Mucosa of descending colon (tissue), 3 donors: ENCODE measurements around the gene ANKRD24. TPM values are rescaled to one million over a fixed set of nuclear protein-coding genes. Genes with fewer than 3 reads are reported as not detected.
"Not testable (repeated sequence)": the region's sequence is repeated elsewhere in the genome, so short reads cannot be mapped to it uniquely, and the experiment has no call there.

ENCODE experiments used
- ATAC-seq: fragments of 200-7000 bp; cut with Tn5 transposase; one replicate; pipeline ENCODE4 v1.9.1; 2020; ENCODE audit warnings: mild to moderate bottlenecking, moderate library complexity
- DNase-seq, 3 donors: peaks; one replicate each; pipeline ENCODE4 v3.0.0-alpha.2; 2020
- H3K36me3 ChIP-seq: fragments of 200-600 bp; one replicate; pipeline ENCODE4 v1.8.0; 2021; ENCODE audit warnings: low read depth, mild to moderate bottlenecking
- H3K4me1 ChIP-seq: fragments of 200-600 bp; one replicate; pipeline ENCODE4 v1.8.0; 2021; ENCODE audit warnings: low read depth, mild to moderate bottlenecking
- H3K4me3 ChIP-seq: fragments of 200-600 bp; one replicate; pipeline ENCODE4 v1.8.0; 2021; ENCODE audit warnings: mild to moderate bottlenecking
- H3K9me3 ChIP-seq: fragments of 200-600 bp; one replicate; pipeline ENCODE4 v1.8.0; 2021; ENCODE audit warnings: mild to moderate bottlenecking
- intact Hi-C, 2 donors: fragments of 100-400 bp; cut with DNase I in 1 of 2; cut with micrococcal nuclease in 1 of 2; formaldehyde crosslinking; loops; one replicate each; pipeline versions ENCODE4 v1.11.0 to v1.11.1; 2022; cut with DNase I, micrococcal nuclease
- total RNA-seq, 3 donors: library from RNA; stranded (reverse); fragmentation: NEBNext Ultra II Directional in 2 of 3; extraction: Animal tissue kit (Norgen Biotek cat#: 25700) in 2 of 3; gene quantifications; one replicate each; pipeline versions ENCODE4 v1.2.1 to v1.2.4, GENCODE V29; 2021 to 2023
- TF ChIP-seq, protein P1 (sequence below): fragments of 200-600 bp; IDR thresholded peaks from one replicate; pipeline ENCODE4 v1.8.0; 2022; ENCODE audit warnings: antibody characterized with exemption, mild to moderate bottlenecking
- donor health status: DM: no; HTN: no; CAD: no; lungs with moderate emphysema.
- donor health status: DM: no; HTN: no; CAD: no.
- donor health status: DM: no; HTN: yes; CAD: no.

ANKRD24 gene
- total RNA-seq, 3 donors from 2014 or later, result 0.95 to 2.7 (median 1.3) TPM

GRCh38 chr19:4152241-4152998, 30.1 kb upstream of the ANKRD24 start:
- TF ChIP-seq, protein P1, sequence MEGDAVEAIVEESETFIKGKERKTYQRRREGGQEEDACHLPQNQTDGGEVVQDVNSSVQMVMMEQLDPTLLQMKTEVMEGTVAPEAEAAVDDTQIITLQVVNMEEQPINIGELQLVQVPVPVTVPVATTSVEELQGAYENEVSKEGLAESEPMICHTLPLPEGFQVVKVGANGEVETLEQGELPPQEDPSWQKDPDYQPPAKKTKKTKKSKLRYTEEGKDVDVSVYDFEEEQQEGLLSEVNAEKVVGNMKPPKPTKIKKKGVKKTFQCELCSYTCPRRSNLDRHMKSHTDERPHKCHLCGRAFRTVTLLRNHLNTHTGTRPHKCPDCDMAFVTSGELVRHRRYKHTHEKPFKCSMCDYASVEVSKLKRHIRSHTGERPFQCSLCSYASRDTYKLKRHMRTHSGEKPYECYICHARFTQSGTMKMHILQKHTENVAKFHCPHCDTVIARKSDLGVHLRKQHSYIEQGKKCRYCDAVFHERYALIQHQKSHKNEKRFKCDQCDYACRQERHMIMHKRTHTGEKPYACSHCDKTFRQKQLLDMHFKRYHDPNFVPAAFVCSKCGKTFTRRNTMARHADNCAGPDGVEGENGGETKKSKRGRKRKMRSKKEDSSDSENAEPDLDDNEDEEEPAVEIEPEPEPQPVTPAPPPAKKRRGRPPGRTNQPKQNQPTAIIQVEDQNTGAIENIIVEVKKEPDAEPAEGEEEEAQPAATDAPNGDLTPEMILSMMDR, result no peak
- peak in 1 of 3 donors; percentile 30 for DNase-seq
- intact Hi-C loops, result no loop called here
- ATAC-seq, result no peak
- no peak overlapping the region for H3K4me3 ChIP-seq
- H3K9me3 ChIP-seq, result no peaks in the 10 kb centered on the region
- peaks cover 13% of the 10 kb centered on the region for H3K4me1 ChIP-seq
- H3K36me3 ChIP-seq, result no peaks in the 10 kb centered on the region

DNA sequence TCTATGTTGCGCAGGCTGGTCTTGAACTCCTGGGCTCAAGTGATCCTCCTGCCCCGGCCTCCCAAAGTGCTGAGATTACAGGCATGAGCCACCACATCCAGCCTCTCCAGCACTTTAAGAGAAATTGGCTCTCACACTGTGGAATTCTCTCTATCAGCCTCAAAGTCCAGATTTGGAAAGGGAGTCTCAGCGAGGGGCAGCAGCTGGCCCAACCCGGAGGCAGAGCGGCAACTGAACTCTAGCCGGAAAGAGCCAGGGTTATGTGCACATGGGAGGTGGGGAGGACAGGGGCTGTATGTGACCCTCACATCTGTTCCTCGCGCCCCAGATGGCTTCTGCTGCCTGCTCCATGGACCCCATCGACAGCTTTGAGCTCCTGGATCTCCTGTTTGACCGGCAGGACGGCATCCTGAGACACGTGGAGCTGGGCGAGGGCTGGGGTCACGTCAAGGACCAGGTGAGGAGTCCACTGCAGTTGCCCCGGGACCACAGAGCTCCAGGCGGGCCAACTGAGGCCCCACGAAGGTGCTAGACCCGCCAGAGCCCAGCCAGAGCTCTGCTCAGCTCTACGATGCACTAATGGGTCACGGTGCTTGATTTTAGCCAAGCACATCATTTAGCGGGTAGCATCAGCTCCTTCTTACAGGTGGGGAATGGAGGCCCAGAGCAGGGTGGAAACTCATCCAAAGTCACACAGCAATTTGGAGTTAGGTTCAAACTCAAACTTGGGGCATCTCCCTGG, 27.7 kb upstream of the ANKRD24 start:
- TF ChIP-seq, protein P1, result no peak
- no peak overlapping the region for H3K4me3 ChIP-seq

DNA sequence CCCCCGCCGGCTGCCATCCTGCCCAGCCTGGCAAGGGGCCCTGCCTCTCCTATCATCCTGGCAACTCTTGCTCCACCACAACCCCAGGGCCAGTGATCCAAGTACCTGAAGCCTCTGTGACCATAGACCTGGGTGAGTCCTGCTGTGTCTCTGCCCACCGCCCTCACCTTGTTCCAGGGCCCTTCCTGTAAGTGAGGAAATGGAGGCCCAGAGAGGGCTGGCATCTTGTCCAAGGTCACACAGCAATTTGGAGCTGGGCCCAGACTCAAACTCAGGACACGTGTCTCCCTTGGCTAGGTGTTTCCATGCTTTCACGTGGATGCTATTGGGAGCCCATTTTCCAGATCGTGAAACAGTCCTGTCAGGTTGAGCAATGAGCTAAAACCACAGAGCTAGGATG, 25.3 kb upstream of the ANKRD24 start:
- H3K36me3 ChIP-seq, result no peaks in the 10 kb centered on the region
- no peak for ATAC-seq
- H3K9me3 ChIP-seq, result no peaks in the 10 kb centered on the region
- H3K4me3 ChIP-seq, result no peak overlapping the region
- DNase-seq, result no peak
- H3K4me1 ChIP-seq, result peaks cover 5% of the 10 kb centered on the region
- TF ChIP-seq, protein P1, result no peak
- intact Hi-C loops, result no loop called here

More for the DNA sequence above, 27.7 kb upstream of the ANKRD24 start:
- no peak for ATAC-seq
- Histone ChIP-seq H3K9me3 (no peaks in the 10 kb centered on the region), H3K36me3 (no peaks in the 10 kb centered on the region), H3K4me1 (peaks cover 5% of the 10 kb centered on the region)
- intact Hi-C loops, result no loop called here
- no peak for DNase-seq

- H3K4me3 ChIP-seq, intact Hi-C loops, ATAC-seq, H3K9me3 ChIP-seq, H3K4me1 ChIP-seq, DNase-seq, H3K36me3 ChIP-seq: not testable (repeated sequence)
Observed at GRCh38 chr19:4157971-4158370, 24.5 kb upstream of the ANKRD24 start.

DNA sequence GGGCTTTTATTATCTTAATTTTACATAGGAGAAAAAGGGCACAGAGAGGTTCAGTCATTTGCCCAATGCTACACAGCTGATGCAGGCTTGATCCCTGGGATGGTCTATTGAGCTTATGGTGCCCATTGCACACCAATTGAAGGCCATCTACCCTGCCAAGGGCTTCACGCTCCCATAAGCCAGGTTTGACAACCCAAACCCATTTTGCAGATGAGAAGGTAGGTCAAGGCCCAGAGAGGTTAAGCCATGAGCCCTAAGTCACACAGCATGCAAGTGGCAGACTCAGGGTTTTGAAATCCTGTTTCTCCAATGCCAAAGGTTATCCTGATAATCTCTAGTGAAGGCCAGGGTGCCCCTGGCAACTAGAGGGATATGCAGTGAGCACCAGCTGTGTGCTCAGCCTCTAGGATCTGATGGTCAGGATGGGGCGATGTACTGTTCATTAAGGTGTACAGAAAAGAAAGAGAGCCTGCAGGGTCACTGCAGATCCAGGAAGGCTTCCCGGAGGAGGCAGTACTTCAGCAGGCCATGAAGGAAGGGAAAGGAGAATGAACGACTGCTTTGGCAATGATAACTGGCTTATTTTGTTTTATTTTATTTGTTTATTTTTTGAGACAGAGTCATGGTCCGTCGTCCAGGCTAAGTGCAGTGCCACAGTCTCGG, 20.9 kb upstream of the ANKRD24 start:
- Histone ChIP-seq H3K36me3 (no peaks in the 10 kb centered on the region), H3K4me3 (no peak overlapping the region), H3K4me1 (peaks cover 2% of the 10 kb centered on the region), H3K9me3 (no peaks in the 10 kb centered on the region)
- TF ChIP-seq, protein P1, result no peak
- DNase-seq, result no peak
- ATAC-seq, result no peak
- intact Hi-C loops, result no loop called here

DNA sequence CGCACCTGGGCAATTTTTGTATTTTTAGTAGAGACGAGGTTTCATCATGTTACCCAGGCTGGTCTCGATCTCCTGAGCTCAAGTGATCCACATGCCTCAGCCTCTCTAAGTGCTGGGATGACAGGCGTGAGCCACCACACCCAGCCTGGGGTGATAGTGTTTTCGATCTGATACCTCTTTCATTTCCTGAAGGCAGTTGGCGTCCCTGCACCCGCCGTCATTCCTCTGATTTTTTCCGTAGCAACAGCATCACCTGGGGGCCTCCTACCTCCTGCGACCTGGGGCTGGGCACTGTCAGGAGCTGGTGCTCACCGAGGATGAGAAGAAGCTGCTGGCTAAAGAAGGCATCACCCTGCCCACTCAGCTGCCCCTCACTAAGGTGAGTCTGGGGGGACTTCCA, 18.2 kb upstream of the ANKRD24 start:
- DNase-seq, result no peak
- no peaks in the 10 kb centered on the region for H3K9me3 ChIP-seq
- TF ChIP-seq, protein P1, result no peak
- no peak overlapping the region for H3K4me3 ChIP-seq
- intact Hi-C loops, result no loop called here
- peaks cover 2% of the 10 kb centered on the region for H3K4me1 ChIP-seq
- H3K36me3 ChIP-seq, result no peaks in the 10 kb centered on the region
- peak; percentile 52 for ATAC-seq
